Activated CD4-positive, alpha-beta T cell treated with anti-CD3 and anti-CD28 coated beads, Interleukin-2, amount 10 ng/mL, durations not matched to agents 7 days and 5 days (primary cell): Measurements from ENCODE around the gene CLEC2A. TPM values are rescaled to one million over a fixed set of nuclear protein-coding genes. Genes with fewer than 3 reads are reported as not detected.
"Not testable (repeated sequence)": the region's sequence is repeated elsewhere in the genome, so short reads cannot be mapped to it uniquely, and the experiment has no call there.

Experiments used
- CTCF ChIA-PET: fragments of 350-600 bp; sonication (Branson Sonifier 250); formaldehyde crosslinking; loops from one replicate; lab custom pipeline; 2021; ENCODE audit warnings: antibody characterized with exemption; lab: Charles Lee
- POLR2A ChIA-PET: fragments of 350-600 bp; sonication (Branson Sonifier 250); formaldehyde crosslinking; loops from one replicate; lab custom pipeline; 2021; ENCODE audit warnings: antibody characterized with exemption; lab: Charles Lee
- DNase-seq: peaks from one replicate; pipeline ENCODE4 v3.0.0-alpha.2; 2020
- H3K27ac Mint-ChIP-seq: one replicate; pipeline ENCODE4 v1.8.0; 2021; ENCODE audit warnings: mild to moderate bottlenecking, moderate library complexity, mixed read lengths
- H3K27me3 Mint-ChIP-seq: one replicate; pipeline ENCODE4 v1.8.0; 2021; ENCODE audit warnings: mixed read lengths
- H3K36me3 Mint-ChIP-seq: one replicate; pipeline ENCODE4 v1.8.0; 2021; ENCODE audit warnings: low read depth, mixed read lengths
- H3K4me1 Mint-ChIP-seq: one replicate; pipeline ENCODE4 v1.8.0; 2021; ENCODE audit warnings: mixed read lengths
- H3K4me3 Mint-ChIP-seq: one replicate; pipeline ENCODE4 v1.8.0; 2021; ENCODE audit warnings: mild to moderate bottlenecking, moderate library complexity, mixed read lengths
- H3K9me3 Mint-ChIP-seq: one replicate; pipeline ENCODE4 v1.8.0; 2021; ENCODE audit warnings: mixed read lengths
- total RNA-seq, 2 experiments: library from RNA; stranded (reverse); gene quantifications; one replicate each; pipeline ENCODE4 v1.2.3, GENCODE V29; 2021

The CLEC2A gene
- total RNA-seq, 2 experiments from 2014 or later = not detected

GRCh38 chr12:9952954-9953729 is 21.0 kb upstream of the CLEC2A start:
- H3K9me3 Mint-ChIP-seq, H3K27me3 Mint-ChIP-seq, CTCF ChIA-PET, H3K27ac Mint-ChIP-seq, DNase-seq, H3K4me3 Mint-ChIP-seq, POLR2A ChIA-PET, H3K36me3 Mint-ChIP-seq: not testable (repeated sequence)
- peaks cover 64% of the 10 kb centered on the region for H3K4me1 Mint-ChIP-seq

- Mint-ChIP-seq H3K4me1 (peaks cover 59% of the 10 kb centered on the region), H3K27me3 (peaks cover 1% of the 10 kb centered on the region), H3K4me3 (peak overlapping the region; percentile 32), H3K9me3 (no peaks in the 10 kb centered on the region), H3K27ac (peak overlapping the region; percentile 82), H3K36me3 (peaks cover 2% of the 10 kb centered on the region)
- ChIA-PET POLR2A (no interaction called here), CTCF (interaction anchor here (1.4 kb wide), 1 partner anchor 137 kb away, joined by 4 read pairs; no protein-coding TSS in a partner anchor)
- peak; percentile 67 for DNase-seq
Measured at GRCh38 chr12:9951026-9951675, 19.0 kb upstream of the CLEC2A start.

DNA sequence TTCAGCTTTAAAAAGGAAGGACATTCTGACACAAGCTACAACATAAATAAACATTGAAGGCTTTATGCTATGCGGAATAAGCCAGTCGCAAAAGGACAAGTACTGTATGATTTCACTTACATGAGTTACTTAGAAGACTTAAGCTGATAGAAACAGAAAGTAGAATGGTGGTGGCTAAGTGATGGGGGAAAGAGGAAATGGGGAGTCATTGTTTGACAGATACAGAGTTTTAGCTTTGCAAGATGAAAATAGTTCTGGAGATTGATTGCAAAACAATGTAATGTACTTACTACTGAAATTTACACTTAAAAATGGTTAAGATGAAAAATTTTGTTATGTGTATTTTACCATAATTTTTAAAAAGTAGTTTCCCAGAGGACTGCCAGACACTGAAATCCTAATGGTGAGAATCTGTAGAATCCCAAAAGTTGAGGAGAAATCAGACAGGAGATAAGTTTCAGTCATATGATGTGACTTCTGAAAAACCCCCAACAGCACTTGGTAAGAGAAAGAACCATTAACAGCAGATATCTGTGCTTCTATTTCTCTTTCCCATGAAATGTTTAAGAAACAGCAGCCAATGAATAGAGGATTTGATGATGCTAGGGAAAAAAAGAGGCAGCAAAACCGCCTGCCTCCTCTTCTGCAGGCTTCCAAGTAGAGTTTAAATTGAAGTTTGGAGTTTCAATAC is 16.6 kb upstream of the CLEC2A start:
- ChIA-PET POLR2A (no interaction called here), CTCF (no interaction called here)
- H3K4me3 Mint-ChIP-seq = peak overlapping the region; percentile 1
- peaks cover 58% of the 10 kb centered on the region for H3K4me1 Mint-ChIP-seq
- peaks cover 3% of the 10 kb centered on the region for H3K27me3 Mint-ChIP-seq
- DNase-seq = peak; percentile 40
- H3K27ac Mint-ChIP-seq = peak overlapping the region; percentile 63
- H3K36me3 Mint-ChIP-seq = peaks cover 2% of the 10 kb centered on the region
- no peaks in the 10 kb centered on the region for H3K9me3 Mint-ChIP-seq

GRCh38 chr12:9947674-9948073 is 15.5 kb upstream of the CLEC2A start:
- Mint-ChIP-seq H3K27ac (no peak overlapping the region), H3K4me3 (no peak overlapping the region), H3K9me3 (no peaks in the 10 kb centered on the region), H3K4me1 (peaks cover 65% of the 10 kb centered on the region), H3K27me3 (peaks cover 7% of the 10 kb centered on the region), H3K36me3 (peaks cover 2% of the 10 kb centered on the region)
- ChIA-PET CTCF (no interaction called here), POLR2A (no interaction called here)
- DNase-seq = no peak

- H3K27me3 Mint-ChIP-seq = peaks cover 28% of the 10 kb centered on the region
- H3K27ac Mint-ChIP-seq = no peak overlapping the region
- H3K4me3 Mint-ChIP-seq = no peak overlapping the region
- H3K9me3 Mint-ChIP-seq = no peaks in the 10 kb centered on the region
- ChIA-PET CTCF (interaction anchor here (0.6 kb wide), 1 partner anchor 81 kb away, joined by 4 read pairs; no protein-coding TSS in a partner anchor), POLR2A (no interaction called here)
- no peak for DNase-seq
- H3K4me1 Mint-ChIP-seq = peaks cover 48% of the 10 kb centered on the region
- H3K36me3 Mint-ChIP-seq = no peaks in the 10 kb centered on the region
Measured at GRCh38 chr12:9944391-9944790, 12.2 kb upstream of the CLEC2A start.

DNA sequence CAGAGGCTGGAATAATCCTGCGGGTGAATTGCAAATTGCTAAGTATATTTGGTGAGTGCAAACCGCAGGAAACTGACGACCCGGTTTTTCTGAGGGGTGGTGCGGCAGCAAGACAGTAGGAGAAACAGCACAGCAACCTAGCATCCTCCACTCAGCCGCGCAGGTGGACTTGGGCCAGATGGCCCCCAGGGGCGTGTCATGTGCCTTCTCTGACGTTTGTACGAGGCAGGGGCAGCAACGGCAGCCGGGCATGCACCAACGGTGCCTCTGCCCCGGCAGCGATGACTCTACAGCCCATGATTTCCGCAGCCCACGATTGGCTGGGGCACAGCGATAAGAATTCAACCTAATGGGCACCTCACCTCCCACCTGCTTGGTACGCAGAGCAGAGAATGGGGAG is 11.1 kb upstream of the CLEC2A start:
- H3K4me3 Mint-ChIP-seq = peak overlapping the region; percentile 64
- H3K36me3 Mint-ChIP-seq = no peaks in the 10 kb centered on the region
- no peaks in the 10 kb centered on the region for H3K9me3 Mint-ChIP-seq
- peaks cover 36% of the 10 kb centered on the region for H3K4me1 Mint-ChIP-seq
- ChIA-PET POLR2A (no interaction called here), CTCF (no interaction called here)
- peak; percentile 11 for DNase-seq
- peak overlapping the region; percentile 0 for H3K27ac Mint-ChIP-seq
- H3K27me3 Mint-ChIP-seq = peaks cover 28% of the 10 kb centered on the region

DNA sequence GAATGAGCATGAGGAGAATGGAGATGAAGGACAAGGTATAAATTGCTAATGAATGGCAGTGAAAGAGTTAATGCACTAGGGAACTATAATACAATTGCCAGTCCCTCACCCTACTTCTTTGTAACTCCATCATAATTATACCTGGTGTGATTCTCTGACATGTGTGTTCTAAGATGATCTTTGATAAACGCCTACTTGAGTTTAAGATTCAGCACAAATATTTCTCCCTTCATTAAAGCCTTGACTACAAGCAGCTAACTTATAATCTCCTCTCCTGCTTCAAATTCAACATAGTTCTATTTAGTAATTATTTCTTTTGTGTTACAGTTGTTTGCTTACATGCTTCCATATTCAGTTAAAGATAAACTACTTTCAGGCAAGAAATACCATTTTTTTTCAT is 9.7 kb upstream of the CLEC2A start:
- H3K4me3 Mint-ChIP-seq = no peak overlapping the region
- ChIA-PET CTCF (interaction anchor here (1.4 kb wide), 1 partner anchor 128 kb away, joined by 4 read pairs; no protein-coding TSS in a partner anchor), POLR2A (no interaction called here)
- H3K27ac Mint-ChIP-seq = no peak overlapping the region
- H3K27me3 Mint-ChIP-seq = peaks cover 28% of the 10 kb centered on the region
- H3K36me3 Mint-ChIP-seq = no peaks in the 10 kb centered on the region
- no peaks in the 10 kb centered on the region for H3K9me3 Mint-ChIP-seq
- H3K4me1 Mint-ChIP-seq = peaks cover 25% of the 10 kb centered on the region
- no peak for DNase-seq

DNA sequence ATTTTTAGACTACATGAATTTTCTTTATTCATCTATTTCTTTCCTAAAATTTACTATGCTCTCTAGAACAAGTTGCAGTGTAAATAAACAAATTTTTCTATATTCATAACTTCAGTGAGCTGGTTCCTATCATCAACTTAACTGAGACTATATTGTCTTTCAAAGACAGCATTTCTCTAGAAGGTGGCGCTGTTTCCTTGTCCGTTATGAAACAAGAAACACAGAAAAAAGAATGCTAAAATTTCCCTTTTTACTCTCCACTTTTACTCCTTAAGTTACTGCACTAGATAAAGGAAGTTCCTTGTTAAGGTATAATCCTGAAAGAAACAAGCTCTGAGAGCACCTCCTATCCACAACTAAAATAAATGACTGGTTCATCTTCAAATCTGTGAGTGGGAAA is 8.2 kb upstream of the CLEC2A start:
- H3K9me3 Mint-ChIP-seq = no peaks in the 10 kb centered on the region
- POLR2A ChIA-PET = no interaction called here
- DNase-seq = peak; percentile 49
- no peak overlapping the region for H3K4me3 Mint-ChIP-seq
- H3K27me3 Mint-ChIP-seq = peaks cover 28% of the 10 kb centered on the region
- CTCF ChIA-PET = interaction anchor here (0.7 to 1.2 kb wide), 3 partner anchors 13 to 69 kb away, joined by 3 to 4 read pairs (median 3); no protein-coding TSS in a partner anchor
- H3K27ac Mint-ChIP-seq = no peak overlapping the region
- H3K36me3 Mint-ChIP-seq = no peaks in the 10 kb centered on the region
- peaks cover 23% of the 10 kb centered on the region for H3K4me1 Mint-ChIP-seq

DNA sequence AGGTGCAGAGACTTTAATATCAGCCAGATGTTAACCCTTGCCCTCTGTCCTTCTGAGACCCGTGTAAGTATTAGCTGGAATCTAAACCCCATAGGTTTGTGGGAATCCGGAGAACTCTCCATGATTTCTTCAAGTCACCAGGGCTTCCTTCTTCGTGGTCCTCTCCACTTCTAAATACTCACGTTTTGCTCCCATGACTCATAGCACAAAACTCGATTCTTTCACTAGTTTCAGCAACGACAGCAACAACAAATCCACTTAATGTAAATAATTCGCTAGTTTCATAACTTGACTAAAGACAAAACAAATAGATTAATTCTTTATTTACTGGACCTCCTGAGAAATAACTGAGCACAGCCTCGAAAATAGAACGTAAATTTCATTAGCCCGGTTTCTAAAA is 4.4 kb upstream of the CLEC2A start:
- H3K27ac Mint-ChIP-seq = no peak overlapping the region
- H3K4me1 Mint-ChIP-seq = peaks cover 3% of the 10 kb centered on the region
- H3K9me3 Mint-ChIP-seq = no peaks in the 10 kb centered on the region
- no peak overlapping the region for H3K4me3 Mint-ChIP-seq
- ChIA-PET POLR2A (no interaction called here), CTCF (no interaction called here)
- peaks cover 21% of the 10 kb centered on the region for H3K27me3 Mint-ChIP-seq
- DNase-seq = no peak
- H3K36me3 Mint-ChIP-seq = no peaks in the 10 kb centered on the region

DNA sequence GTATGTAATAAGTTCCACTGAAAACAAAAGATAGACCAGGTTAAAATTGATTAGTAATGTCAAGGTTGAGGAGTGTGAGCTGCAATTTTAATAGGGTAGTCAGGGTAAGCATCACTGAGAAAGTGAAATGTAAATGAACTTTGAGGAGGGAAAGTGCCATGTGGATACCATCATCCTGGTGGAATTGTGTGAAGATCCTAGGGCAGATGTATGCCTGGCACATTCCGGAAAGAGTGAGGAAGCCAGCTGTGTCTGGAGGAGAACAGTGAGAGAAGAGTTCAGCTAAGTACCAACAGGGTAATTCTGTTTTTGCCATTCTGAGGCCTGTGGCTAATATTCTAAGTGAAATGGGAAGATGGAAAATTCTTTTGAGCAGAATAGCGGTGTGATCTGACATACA is 2.9 kb upstream of the CLEC2A start:
- peaks cover 16% of the 10 kb centered on the region for H3K27me3 Mint-ChIP-seq
- ChIA-PET CTCF (interaction anchor here (1.5 kb wide), 1 partner anchor 10 kb away, joined by 3 read pairs; no protein-coding TSS in a partner anchor), POLR2A (no interaction called here)
- H3K4me3 Mint-ChIP-seq = no peak overlapping the region
- no peak for DNase-seq
- no peaks in the 10 kb centered on the region for H3K4me1 Mint-ChIP-seq
- H3K9me3 Mint-ChIP-seq = no peaks in the 10 kb centered on the region
- no peak overlapping the region for H3K27ac Mint-ChIP-seq
- no peaks in the 10 kb centered on the region for H3K36me3 Mint-ChIP-seq

- peaks cover 16% of the 10 kb centered on the region for H3K27me3 Mint-ChIP-seq
- no peak overlapping the region for H3K27ac Mint-ChIP-seq
- no peak for DNase-seq
- POLR2A ChIA-PET = no interaction called here
- H3K4me3 Mint-ChIP-seq = no peak overlapping the region
- H3K9me3 Mint-ChIP-seq = no peaks in the 10 kb centered on the region
- no peaks in the 10 kb centered on the region for H3K4me1 Mint-ChIP-seq
- H3K36me3 Mint-ChIP-seq = no peaks in the 10 kb centered on the region
- CTCF ChIA-PET = interaction anchor here (0.6 to 1.5 kb wide), 3 partner anchors 9 to 187 kb away, joined by 3 to 5 read pairs (median 3); no protein-coding TSS in a partner anchor
Measured at GRCh38 chr12:9933958-9934357, 1.8 kb upstream of the CLEC2A start.

GRCh38 chr12:9931245-9931644 is 925 bp downstream of the CLEC2A start:
- Mint-ChIP-seq H3K4me3 (no peak overlapping the region), H3K4me1 (peaks cover 4% of the 10 kb centered on the region), H3K36me3 (no peaks in the 10 kb centered on the region), H3K27me3 (peaks cover 24% of the 10 kb centered on the region), H3K27ac (no peak overlapping the region), H3K9me3 (no peaks in the 10 kb centered on the region)
- CTCF ChIA-PET = interaction anchor here (1.3 kb wide), 1 partner anchor 189 kb away, joined by 4 read pairs; no protein-coding TSS in a partner anchor
- POLR2A ChIA-PET = no interaction called here
- DNase-seq = no peak

DNA sequence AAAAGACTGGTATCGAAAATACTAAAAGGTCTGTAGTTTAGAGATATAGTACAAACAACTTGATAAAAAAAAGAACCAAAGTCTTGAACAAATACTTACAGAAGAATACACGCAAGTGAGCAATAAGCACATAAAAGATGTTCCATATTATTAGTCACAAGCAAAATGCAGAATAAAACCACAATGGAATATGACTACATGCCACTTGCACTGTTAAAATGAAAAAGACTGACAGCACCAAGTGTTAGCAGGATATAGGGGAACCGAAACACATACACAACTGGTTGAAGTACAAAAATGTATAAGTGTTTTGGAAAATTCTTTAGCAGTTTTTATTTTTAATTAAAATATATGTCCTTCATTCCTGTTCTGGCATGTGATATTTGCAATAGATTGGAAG is 3.6 kb downstream of the CLEC2A start:
- no peak overlapping the region for H3K4me3 Mint-ChIP-seq
- peaks cover 24% of the 10 kb centered on the region for H3K27me3 Mint-ChIP-seq
- peaks cover 15% of the 10 kb centered on the region for H3K4me1 Mint-ChIP-seq
- H3K27ac Mint-ChIP-seq = no peak overlapping the region
- no peaks in the 10 kb centered on the region for H3K9me3 Mint-ChIP-seq
- CTCF ChIA-PET = no interaction called here
- no peaks in the 10 kb centered on the region for H3K36me3 Mint-ChIP-seq
- POLR2A ChIA-PET = no interaction called here
- DNase-seq = no peak
